ENCODE results near the gene SWSAP1. TPM values are rescaled to one million over a fixed set of nuclear protein-coding genes. Genes with fewer than 3 reads are reported as not detected.

The SWSAP1 gene
- total RNA-seq, 1 experiment from 2014 or later = 3.9 TPM

GRCh38 chr19:11342429-11342828 is 32.0 kb upstream of the SWSAP1 start:
- H3K36me3 ChIP-seq (ENCODE audit: control insufficient read depth, insufficient read depth, low read length) = peaks cover 1% of the 10 kb centered on the region; the same call in 1 of the 2 replicates
- DNase-seq = no peak
- TF ChIP-seq CTCF (IDR thresholded peaks at IDR 0.05; ENCODE audit: insufficient read depth in 1 of 2, low read depth in 1 of 2, low read length in 1 of 2, severe bottlenecking in 1 of 2, unreplicated experiment in 1 of 2) = no peak
- ChIA-PET POLR2A (no interaction called here), CTCF (no interaction called here)
- Mint-ChIP-seq H3K27me3 (ENCODE audit: insufficient read depth, unreplicated experiment) (no peaks in the 10 kb centered on the region), H3K4me3 (ENCODE audit: unreplicated experiment) (no peak overlapping the region), H3K9me3 (ENCODE audit: unreplicated experiment) (no peaks in the 10 kb centered on the region), H3K4me1 (ENCODE audit: low read depth, unreplicated experiment) (peaks cover 30% of the 10 kb centered on the region), H3K36me3 (ENCODE audit: insufficient read depth, unreplicated experiment) (peaks cover 10% of the 10 kb centered on the region), H3K27ac (ENCODE audit: unreplicated experiment) (no peak overlapping the region)
- no TSS peak for BruUV-seq (replicated peaks)
- H3K4me1 ChIP-seq = peaks cover 31% of the 10 kb centered on the region
- no peaks in the 10 kb centered on the region for H3K27me3 ChIP-seq (replicated peaks; ENCODE audit: control insufficient read depth, insufficient read depth, low read length)
- no peaks in the 10 kb centered on the region for H3K9me3 ChIP-seq
- H3K4me3 ChIP-seq (ENCODE audit: low read depth, low read length) = no peak overlapping the region
- intact Hi-C loops (cut with micrococcal nuclease; ENCODE audit: unreplicated experiment) = no loop called here

- BruUV-seq (replicated peaks) = no TSS peak
- Histone ChIP-seq H3K9me3 (no peaks in the 10 kb centered on the region), H3K27me3 (replicated peaks; ENCODE audit: control insufficient read depth, insufficient read depth, low read length) (no peaks in the 10 kb centered on the region), H3K4me1 (peaks cover 17% of the 10 kb centered on the region), H3K36me3 (ENCODE audit: control insufficient read depth, insufficient read depth, low read length) (peaks cover 1% of the 10 kb centered on the region; the same call in 1 of the 2 replicates), H3K4me3 (ENCODE audit: low read depth, low read length) (peak overlapping the region; percentile 47)
- Mint-ChIP-seq H3K4me1 (ENCODE audit: low read depth, unreplicated experiment) (peaks cover 29% of the 10 kb centered on the region), H3K36me3 (ENCODE audit: insufficient read depth, unreplicated experiment) (peaks cover 10% of the 10 kb centered on the region), H3K27me3 (ENCODE audit: insufficient read depth, unreplicated experiment) (no peaks in the 10 kb centered on the region), H3K4me3 (ENCODE audit: unreplicated experiment) (peak overlapping the region; percentile 94), H3K27ac (ENCODE audit: unreplicated experiment) (peak overlapping the region; percentile 92), H3K9me3 (ENCODE audit: unreplicated experiment) (no peaks in the 10 kb centered on the region)
- intact Hi-C loops (cut with micrococcal nuclease; ENCODE audit: unreplicated experiment) = no loop called here
- no peak for DNase-seq
- ChIA-PET POLR2A (interaction anchor here (1.1 to 1.9 kb wide), 2 partner anchors 29 to 36 kb away, joined by 6 to 15 read pairs; partner anchors contain the start of gene SWSAP1), CTCF (interaction anchor here (0.6 to 3.5 kb wide), 6 partner anchors 36 to 191 kb away, joined by 4 to 22 read pairs (median 8); partner anchors contain the start of genes ODAD3, PRKCSH and ZNF653)
- no peak for TF ChIP-seq CTCF (IDR thresholded peaks at IDR 0.05; ENCODE audit: insufficient read depth in 1 of 2, low read depth in 1 of 2, low read length in 1 of 2, severe bottlenecking in 1 of 2, unreplicated experiment in 1 of 2)
Observed at GRCh38 chr19:11345122-11345803, 29.2 kb upstream of the SWSAP1 start.

GRCh38 chr19:11346104-11346940 is 28.1 kb upstream of the SWSAP1 start, which contains the start of the genes CCDC159 and TMEM205:
Gene CCDC159, plus strand, starts transcription at chr19:11346519. Its CDS starts 88 bp downstream, at chr19:11346607.
Gene TMEM205, minus strand, starts transcription at chr19:11346268. Its CDS starts 649 bp downstream, at chr19:11345619.
- Mint-ChIP-seq H3K27me3 (ENCODE audit: insufficient read depth, unreplicated experiment) (no peaks in the 10 kb centered on the region), H3K36me3 (ENCODE audit: insufficient read depth, unreplicated experiment) (peaks cover 10% of the 10 kb centered on the region), H3K9me3 (ENCODE audit: unreplicated experiment) (no peaks in the 10 kb centered on the region), H3K4me3 (ENCODE audit: unreplicated experiment) (peak within 1 kb of the TSS; percentile 94), H3K27ac (ENCODE audit: unreplicated experiment) (peak within 1 kb of the TSS; percentile 92), H3K4me1 (ENCODE audit: low read depth, unreplicated experiment) (peaks cover 29% of the 10 kb centered on the region)
- ChIA-PET POLR2A (interaction anchor here (0.6 to 1.9 kb wide), 6 partner anchors 9 to 148 kb away, joined by 3 to 15 read pairs (median 6); partner anchors contain the start of genes KANK2 and SWSAP1), CTCF (interaction anchor here (0.5 to 3.5 kb wide), 6 partner anchors 24 to 405 kb away, joined by 3 to 22 read pairs (median 6); partner anchors contain the start of gene PRKCSH)
- H3K27me3 ChIP-seq (replicated peaks; ENCODE audit: control insufficient read depth, insufficient read depth, low read length) = no peaks in the 10 kb centered on the region
- DNase-seq = peak; percentile 97 to 98
- TF ChIP-seq CTCF (IDR thresholded peaks at IDR 0.05; ENCODE audit: insufficient read depth in 1 of 2, low read depth in 1 of 2, low read length in 1 of 2, severe bottlenecking in 1 of 2, unreplicated experiment in 1 of 2) = peak in 1 of 2 experiments; percentile 1
- H3K9me3 ChIP-seq = no peaks in the 10 kb centered on the region
- H3K36me3 ChIP-seq (ENCODE audit: control insufficient read depth, insufficient read depth, low read length) = peaks cover 1% of the 10 kb centered on the region; the same call in 1 of the 2 replicates
- H3K4me3 ChIP-seq (ENCODE audit: low read depth, low read length) = peak within 1 kb of the TSS; percentile 47
- BruUV-seq (replicated peaks) = no TSS peak
- intact Hi-C loops (cut with micrococcal nuclease; ENCODE audit: unreplicated experiment) = loop anchor here (1.0 to 2.0 kb wide), 3 partner anchors 9 to 89 kb away; partner anchors contain the start of genes ODAD3, PLPPR2, PRKCSH and SWSAP1
- H3K4me1 ChIP-seq = peaks cover 17% of the 10 kb centered on the region

All from Caco-2 (cell line).